Upper lobe of left lung (tissue), 6 donors: ENCODE results near the gene LTBP1. TPM values are rescaled to one million over a fixed set of nuclear protein-coding genes. Genes with fewer than 3 reads are reported as not detected.

Source experiments
- ATAC-seq, 2 donors: fragments of 200-7000 bp; cut with Tn5 transposase; one replicate each; pipeline ENCODE4 v1.9.1; 2022; ENCODE audit warnings: mild to moderate bottlenecking in 2 of 2, moderate library complexity in 2 of 2; ENCODE audit not compliant: low FRiP score in 2 of 2
- DNase-seq, 2 donors: peaks; one replicate each; pipeline ENCODE4 v3.0.0-alpha.2; 2019 to 2020
- H3K27ac ChIP-seq, 4 donors: fragments of 200-600 bp; sonication (generic); one replicate each; pipeline ENCODE4 v1.5.1; 2016 to 2019
- H3K27me3 ChIP-seq, 4 donors: fragments of 200-600 bp; sonication (generic); one replicate each; pipeline ENCODE4 v1.5.1; 2017 to 2019
- H3K36me3 ChIP-seq, 4 donors: fragments of 200-600 bp; sonication (generic); one replicate each; pipeline ENCODE4 v1.5.1; 2016 to 2019
- H3K4me1 ChIP-seq, 4 donors: fragments of 200-600 bp; sonication (generic); one replicate each; pipeline ENCODE4 v1.5.1; 2018 to 2019
- H3K4me3 ChIP-seq, 4 donors: fragments of 200-600 bp; sonication (generic); one replicate each; pipeline ENCODE4 v1.5.1; 2017 to 2019; ENCODE audit warnings: mild to moderate bottlenecking in 2 of 4, moderate library complexity in 1 of 4
- H3K9me3 ChIP-seq, 4 donors: fragments of 200-600 bp; sonication (generic); one replicate each; pipeline ENCODE4 v1.5.1; 2018 to 2019
- EP300 ChIP-seq, 4 donors: sonication (generic); formaldehyde crosslinking; IDR thresholded peaks; one replicate each; pipeline ENCODE4 v1.5.1; 2017; ENCODE audit warnings: antibody characterized with exemption in 4 of 4, control low read depth in 2 of 4
- POLR2A ChIP-seq, 4 donors: fragments of 450-650 bp; IDR thresholded peaks; one replicate each; pipeline ENCODE4 v1.5.1; 2016 to 2017; ENCODE audit warnings: antibody characterized with exemption in 4 of 4, mild to moderate bottlenecking in 2 of 4
- POLR2AphosphoS5 ChIP-seq, 2 donors: sonication (generic); formaldehyde crosslinking; IDR thresholded peaks; one replicate each; pipeline ENCODE4 v1.5.1; 2017; ENCODE audit warnings: antibody characterized with exemption in 2 of 2
- WGBS, 2 donors: methylation state at CpG; one replicate each; pipeline ENCODE4 v1.1.5; 2017 to 2018; 5-methylcytosine and 5-hydroxymethylcytosine counted together
- total RNA-seq, 6 donors: library from RNA; depleted of rRNA in 4 of 6; stranded (reverse); fragments of >200 nt in 4 of 6; gene quantifications; one replicate each; pipeline versions ENCODE4 v1.1.0 to v1.2.1, GENCODE V29; 2016 to 2021
- TF ChIP-seq, protein P1 (sequence below), 6 experiments: fragments of 450-650 bp in 4 of 6; fragments of 200-600 bp in 2 of 6; sonication (generic) in 2 of 6; IDR thresholded peaks; one replicate each; pipeline ENCODE4 v1.5.1; 2016 to 2019; ENCODE audit warnings: antibody characterized with exemption in 6 of 6
- donor health status: DM: no; HTN: no; CAD: no; lungs with moderate emphysema.
- donor health status: DM: no; HTN: yes; CAD: no; lungs with severe emphysema.

Gene LTBP1
- total RNA-seq, 6 donors from 2014 or later, result 11.5 to 45.0 (median 27.1) TPM

DNA sequence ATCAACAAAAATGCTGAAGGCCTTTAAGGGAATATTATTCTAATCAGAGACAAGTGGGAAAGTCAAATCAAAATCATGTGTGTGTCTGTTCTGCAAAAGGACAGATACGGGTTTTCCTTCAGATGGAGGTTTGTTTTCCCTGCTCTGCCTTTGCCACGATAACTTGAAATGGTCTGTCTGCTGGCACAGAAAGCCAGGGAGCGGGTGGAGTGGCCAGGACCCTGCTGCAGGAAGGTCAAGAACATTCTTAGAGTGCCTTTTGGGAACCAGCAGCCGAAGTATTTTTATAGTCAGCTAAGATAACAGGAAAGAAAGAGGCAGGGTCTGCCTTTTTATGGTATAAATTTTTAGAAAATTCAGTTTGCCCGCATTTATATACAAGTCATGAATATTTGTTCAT lies 234.2 kb downstream of the LTBP1 start:
- no peaks in the 10 kb centered on the region for H3K27me3 ChIP-seq
- H3K27ac ChIP-seq, result no peak overlapping the region
- H3K4me1 ChIP-seq, result no peaks in the 10 kb centered on the region
- DNase-seq (no peak), ATAC-seq (no peak)
- TF ChIP-seq POLR2A (IDR thresholded peaks at IDR 0.05), result no peak
- TF ChIP-seq POLR2AphosphoS5 (IDR thresholded peaks at IDR 0.05), result no peak
- TF ChIP-seq, protein P1, sequence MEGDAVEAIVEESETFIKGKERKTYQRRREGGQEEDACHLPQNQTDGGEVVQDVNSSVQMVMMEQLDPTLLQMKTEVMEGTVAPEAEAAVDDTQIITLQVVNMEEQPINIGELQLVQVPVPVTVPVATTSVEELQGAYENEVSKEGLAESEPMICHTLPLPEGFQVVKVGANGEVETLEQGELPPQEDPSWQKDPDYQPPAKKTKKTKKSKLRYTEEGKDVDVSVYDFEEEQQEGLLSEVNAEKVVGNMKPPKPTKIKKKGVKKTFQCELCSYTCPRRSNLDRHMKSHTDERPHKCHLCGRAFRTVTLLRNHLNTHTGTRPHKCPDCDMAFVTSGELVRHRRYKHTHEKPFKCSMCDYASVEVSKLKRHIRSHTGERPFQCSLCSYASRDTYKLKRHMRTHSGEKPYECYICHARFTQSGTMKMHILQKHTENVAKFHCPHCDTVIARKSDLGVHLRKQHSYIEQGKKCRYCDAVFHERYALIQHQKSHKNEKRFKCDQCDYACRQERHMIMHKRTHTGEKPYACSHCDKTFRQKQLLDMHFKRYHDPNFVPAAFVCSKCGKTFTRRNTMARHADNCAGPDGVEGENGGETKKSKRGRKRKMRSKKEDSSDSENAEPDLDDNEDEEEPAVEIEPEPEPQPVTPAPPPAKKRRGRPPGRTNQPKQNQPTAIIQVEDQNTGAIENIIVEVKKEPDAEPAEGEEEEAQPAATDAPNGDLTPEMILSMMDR (IDR thresholded peaks at IDR 0.05), result no peak
- no peak for TF ChIP-seq EP300 (IDR thresholded peaks at IDR 0.05)
- H3K36me3 ChIP-seq, result no peaks in the 10 kb centered on the region
- no peaks in the 10 kb centered on the region for H3K9me3 ChIP-seq
- H3K4me3 ChIP-seq, result no peak overlapping the region
- 72 to 87% methylated on average over 5 of the region's 5 CpGs for WGBS, 2 donors

DNA sequence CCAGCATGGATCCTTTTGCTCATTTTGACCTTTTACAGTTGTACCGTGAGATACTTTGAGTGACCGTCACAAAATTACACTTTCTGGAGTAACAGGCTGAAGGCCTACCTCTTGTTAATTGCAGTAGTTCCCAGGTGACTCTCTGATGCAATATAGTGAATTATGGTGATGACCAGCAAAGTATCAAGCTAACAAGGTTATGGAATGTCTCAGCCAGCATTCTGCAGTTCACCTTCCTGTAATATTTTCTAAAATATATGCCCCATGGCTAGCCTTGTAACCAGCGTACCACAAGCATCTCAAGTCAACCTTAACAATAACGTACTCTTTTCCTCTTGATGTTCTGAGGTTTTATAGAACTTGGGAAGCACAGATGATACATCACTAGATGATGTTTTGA lies 234.7 kb downstream of the LTBP1 start:
- 74 to 95% methylated on average over 4 of the region's 4 CpGs for WGBS, 2 donors
- H3K4me3 ChIP-seq, result no peak overlapping the region
- no peak overlapping the region for H3K27ac ChIP-seq
- DNase-seq (no peak), ATAC-seq (no peak)
- TF ChIP-seq, protein P1 (IDR thresholded peaks at IDR 0.05), result no peak
- no peak for TF ChIP-seq POLR2A (IDR thresholded peaks at IDR 0.05)
- no peak for TF ChIP-seq POLR2AphosphoS5 (IDR thresholded peaks at IDR 0.05)
- no peak for TF ChIP-seq EP300 (IDR thresholded peaks at IDR 0.05)
- no peaks in the 10 kb centered on the region for H3K36me3 ChIP-seq
- no peaks in the 10 kb centered on the region for H3K9me3 ChIP-seq
- no peaks in the 10 kb centered on the region for H3K4me1 ChIP-seq
- no peaks in the 10 kb centered on the region for H3K27me3 ChIP-seq

DNA sequence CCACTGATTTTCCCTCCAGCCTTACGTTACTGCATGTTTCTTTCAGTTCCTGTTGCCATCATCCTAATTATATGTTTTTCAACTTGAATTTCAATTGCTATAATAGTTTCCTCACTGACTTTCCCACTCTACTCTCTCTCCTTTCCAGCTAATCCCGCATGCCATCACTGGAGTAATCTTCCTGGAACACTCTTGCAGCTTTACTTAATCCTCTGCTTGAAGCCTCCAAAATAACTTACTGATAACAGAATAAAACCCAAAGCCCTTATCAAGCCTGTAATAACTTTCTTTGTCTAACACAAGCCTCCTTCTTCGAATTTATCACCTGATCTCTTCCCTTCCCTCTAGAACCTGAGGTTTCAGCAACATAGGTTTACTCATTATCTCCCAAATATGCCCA lies 237.3 kb downstream of the LTBP1 start:
- H3K27ac ChIP-seq, result no peak overlapping the region
- no peak for ATAC-seq
- H3K9me3 ChIP-seq, result no peaks in the 10 kb centered on the region
- DNase-seq, result no peak
- peaks cover 0 to 5% (median 0%) of the 10 kb centered on the region in 4 donors for H3K36me3 ChIP-seq
- H3K27me3 ChIP-seq, result no peaks in the 10 kb centered on the region
- no peaks in the 10 kb centered on the region for H3K4me1 ChIP-seq
- no peak for TF ChIP-seq POLR2A (IDR thresholded peaks at IDR 0.05)
- no peak for TF ChIP-seq POLR2AphosphoS5 (IDR thresholded peaks at IDR 0.05)
- TF ChIP-seq, protein P1 (IDR thresholded peaks at IDR 0.05), result no peak
- no peak for TF ChIP-seq EP300 (IDR thresholded peaks at IDR 0.05)
- WGBS, 2 donors, result 74 to 78% methylated on average over 3 of the region's 3 CpGs
- no peak overlapping the region for H3K4me3 ChIP-seq

DNA sequence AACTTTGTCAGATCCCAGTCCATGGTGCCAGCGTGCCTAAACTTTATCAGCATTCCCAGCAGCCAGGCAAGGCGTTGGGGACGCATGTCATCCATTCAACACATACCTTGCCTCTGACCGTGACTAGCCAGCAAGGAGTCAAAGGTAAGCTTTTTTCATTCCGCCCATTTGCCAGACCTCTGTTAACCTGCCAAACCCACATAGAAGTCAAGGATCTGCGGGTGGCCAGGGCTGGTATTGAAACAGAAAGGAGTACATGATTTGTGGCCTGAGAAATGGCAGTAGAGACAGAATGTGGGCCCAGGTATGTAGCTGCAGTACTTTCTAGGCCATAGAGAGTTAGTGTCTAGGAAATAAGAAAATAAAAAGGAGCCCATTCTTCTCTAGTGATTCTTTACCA lies 240.2 kb downstream of the LTBP1 start:
- TF ChIP-seq POLR2AphosphoS5 (IDR thresholded peaks at IDR 0.05), result no peak
- TF ChIP-seq, protein P1 (IDR thresholded peaks at IDR 0.05), result no peak
- TF ChIP-seq EP300 (IDR thresholded peaks at IDR 0.05), result no peak
- no peak for TF ChIP-seq POLR2A (IDR thresholded peaks at IDR 0.05)
- DNase-seq (no peak), ATAC-seq (no peak)

DNA sequence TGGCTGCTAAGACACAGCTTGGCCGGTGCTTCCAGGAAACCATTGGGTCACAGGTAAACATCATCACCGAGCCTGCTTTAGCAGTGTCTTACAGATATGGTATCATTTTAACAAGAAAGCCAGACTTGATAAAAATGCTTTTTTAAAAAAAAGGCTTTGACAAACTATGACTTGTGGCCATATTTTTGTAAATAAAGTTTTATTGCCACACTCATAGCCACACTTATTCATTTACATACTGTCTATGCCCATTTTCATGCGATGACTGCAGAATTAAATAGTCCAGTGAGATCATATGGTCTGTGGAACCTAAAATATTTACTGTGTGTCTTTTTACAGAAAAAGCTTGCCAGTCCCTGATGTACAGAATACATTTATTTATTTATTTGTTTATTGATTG lies 242.0 kb downstream of the LTBP1 start:
- Histone ChIP-seq H3K4me1 (no peaks in the 10 kb centered on the region), H3K27me3 (no peaks in the 10 kb centered on the region), H3K4me3 (no peak overlapping the region), H3K27ac (no peak overlapping the region), H3K36me3 (peaks cover 0 to 5% (median 0%) of the 10 kb centered on the region in 4 donors), H3K9me3 (no peaks in the 10 kb centered on the region)
- ATAC-seq, result no peak
- 91 to 98% methylated on average over 3 of the region's 3 CpGs for WGBS, 2 donors
- TF ChIP-seq, protein P1 (IDR thresholded peaks at IDR 0.05), result no peak
- no peak for TF ChIP-seq POLR2A (IDR thresholded peaks at IDR 0.05)
- no peak for TF ChIP-seq EP300 (IDR thresholded peaks at IDR 0.05)
- TF ChIP-seq POLR2AphosphoS5 (IDR thresholded peaks at IDR 0.05), result no peak
- no peak for DNase-seq

More for the DNA sequence above, 240.2 kb downstream of the LTBP1 start:
- Histone ChIP-seq H3K4me1 (no peaks in the 10 kb centered on the region), H3K27ac (no peak overlapping the region), H3K4me3 (no peak overlapping the region), H3K36me3 (peaks cover 0 to 5% (median 0%) of the 10 kb centered on the region in 4 donors), H3K9me3 (no peaks in the 10 kb centered on the region), H3K27me3 (no peaks in the 10 kb centered on the region)
- WGBS, 2 donors, result 78 to 98% methylated on average over 6 of the region's 6 CpGs
